ENCODE measurements around the gene MEGF9.

- no peak for TF ChIP-seq CTCF (IDR thresholded peaks at IDR 0.05; ENCODE audit: insufficient read depth, low read length)
- TF ChIP-seq POLR2AphosphoS5 (IDR thresholded peaks at IDR 0.05; ENCODE audit: low read depth) = no peak
Observed at GRCh38 chr9:120714846-120715388, 647 bp upstream of the MEGF9 start.

All from HL-60 (cell line).